ENCODE results near the gene POU2F1.
A peak's percentile ranks its signal among the peaks of the same experiment; 100 is the strongest.
"Not testable (repeated sequence)": the region's sequence is repeated elsewhere in the genome, so short reads cannot be mapped to it uniquely, and the experiment has no call there.

Gene POU2F1

DNA sequence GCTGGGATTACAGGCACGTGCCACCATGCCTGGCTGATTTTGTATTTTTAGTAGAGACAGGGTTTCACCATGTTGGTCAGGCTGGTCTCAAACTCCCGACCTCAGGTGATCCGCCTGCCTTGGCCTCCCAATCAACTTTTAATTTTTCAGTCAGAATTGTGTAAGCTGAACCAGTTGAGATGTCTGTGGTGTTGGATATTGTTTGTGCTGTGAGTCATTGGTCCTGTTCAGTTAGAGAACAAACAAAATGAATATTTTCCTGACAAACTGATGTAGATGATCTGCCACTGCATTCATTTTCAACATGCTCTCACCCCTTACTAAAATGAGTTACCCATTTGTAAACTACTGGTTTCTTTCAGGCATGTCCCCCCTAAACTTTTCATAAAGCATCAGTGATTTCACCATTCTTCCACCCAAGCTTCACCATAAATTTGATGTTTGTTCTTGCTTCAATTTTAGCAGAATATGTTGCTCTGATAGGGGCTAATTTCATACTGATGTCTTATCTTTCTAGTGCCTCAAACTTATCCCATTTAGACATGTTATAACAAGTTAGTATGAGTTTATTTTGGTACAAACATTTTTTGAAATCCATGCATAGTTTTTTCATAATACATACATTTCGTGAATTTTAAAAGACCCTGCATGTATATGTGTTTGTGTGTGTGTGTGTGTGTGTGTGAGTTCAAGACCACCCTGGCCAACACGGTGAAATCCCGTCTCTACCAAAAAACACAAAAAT is 15.2 kb upstream of the POU2F1 start:
- DNase-seq (ENCODE audit: low read depth, low spot score): peak; percentile 66

- no peak for DNase-seq (ENCODE audit: low read depth, low spot score)
Measured at GRCh38 chr1:167206166-167206835, 14.4 kb upstream of the POU2F1 start.

DNA sequence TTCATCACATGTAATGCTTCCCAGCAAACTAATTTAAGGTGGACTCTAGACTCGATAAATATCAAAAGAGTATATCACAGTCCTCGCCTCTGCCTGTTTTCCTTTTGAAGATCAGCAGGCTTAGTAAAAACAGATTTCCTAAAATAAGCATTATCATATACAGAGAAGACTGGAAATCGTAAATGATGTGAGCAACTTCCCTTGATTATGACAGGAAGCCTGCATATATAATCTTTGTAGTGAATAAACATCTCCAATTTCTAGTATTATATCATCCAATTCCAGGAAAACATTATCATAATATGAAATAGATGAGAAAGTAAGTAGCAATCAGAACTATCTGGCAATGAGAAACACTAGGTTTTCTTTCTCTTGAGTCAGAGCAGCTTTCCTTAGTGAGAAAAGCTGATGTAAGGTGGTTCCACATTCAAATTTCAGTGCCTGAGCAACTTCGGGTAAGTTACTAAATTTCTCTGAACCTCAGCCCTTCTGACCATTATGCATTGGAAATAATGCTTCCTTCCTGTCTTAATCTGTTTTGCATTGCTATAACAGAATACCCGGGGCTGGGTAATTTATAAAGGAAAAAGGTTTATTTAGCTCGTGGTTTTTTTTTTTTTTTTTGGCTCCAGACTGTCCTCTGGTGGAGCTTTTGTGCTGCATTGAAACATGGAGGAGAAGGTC is 12.6 kb upstream of the POU2F1 start:
- DNase-seq (ENCODE audit: low read depth, low spot score): no peak

GRCh38 chr1:167208624-167208976 is 12.1 kb upstream of the POU2F1 start:
- no peak for DNase-seq (ENCODE audit: low read depth, low spot score)

DNA sequence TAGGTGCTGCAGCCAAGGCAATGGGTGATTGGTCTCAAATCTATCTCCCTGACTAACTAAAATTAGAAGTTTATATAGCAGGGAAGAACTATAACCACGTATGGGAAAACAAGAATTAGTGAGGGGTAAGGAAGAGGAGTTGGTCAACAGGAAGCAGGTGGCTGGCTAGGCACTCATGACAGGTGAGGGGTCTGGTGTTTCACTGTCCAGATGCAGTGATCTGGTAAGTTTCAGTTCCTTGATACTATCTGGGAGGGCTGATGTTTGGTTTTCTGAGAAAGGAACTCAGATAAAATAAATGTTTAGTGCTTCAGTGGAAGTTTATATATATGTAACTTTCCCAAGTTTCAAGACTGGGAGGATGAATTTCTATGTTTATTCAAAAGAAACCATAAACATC is 11.6 kb upstream of the POU2F1 start:
- no peak for DNase-seq (ENCODE audit: low read depth, low spot score)

- no peak for DNase-seq (ENCODE audit: low read depth, low spot score)
Measured at GRCh38 chr1:167210966-167211674, 9.6 kb upstream of the POU2F1 start.

GRCh38 chr1:167212025-167212424 is 8.7 kb upstream of the POU2F1 start:
- DNase-seq (ENCODE audit: low read depth, low spot score): no peak

GRCh38 chr1:167216809-167217208 is 3.9 kb upstream of the POU2F1 start:
- DNase-seq (ENCODE audit: low read depth, low spot score): no peak

- DNase-seq (ENCODE audit: low read depth, low spot score): no peak
Measured at GRCh38 chr1:167219194-167219593, 1.5 kb upstream of the POU2F1 start.

DNA sequence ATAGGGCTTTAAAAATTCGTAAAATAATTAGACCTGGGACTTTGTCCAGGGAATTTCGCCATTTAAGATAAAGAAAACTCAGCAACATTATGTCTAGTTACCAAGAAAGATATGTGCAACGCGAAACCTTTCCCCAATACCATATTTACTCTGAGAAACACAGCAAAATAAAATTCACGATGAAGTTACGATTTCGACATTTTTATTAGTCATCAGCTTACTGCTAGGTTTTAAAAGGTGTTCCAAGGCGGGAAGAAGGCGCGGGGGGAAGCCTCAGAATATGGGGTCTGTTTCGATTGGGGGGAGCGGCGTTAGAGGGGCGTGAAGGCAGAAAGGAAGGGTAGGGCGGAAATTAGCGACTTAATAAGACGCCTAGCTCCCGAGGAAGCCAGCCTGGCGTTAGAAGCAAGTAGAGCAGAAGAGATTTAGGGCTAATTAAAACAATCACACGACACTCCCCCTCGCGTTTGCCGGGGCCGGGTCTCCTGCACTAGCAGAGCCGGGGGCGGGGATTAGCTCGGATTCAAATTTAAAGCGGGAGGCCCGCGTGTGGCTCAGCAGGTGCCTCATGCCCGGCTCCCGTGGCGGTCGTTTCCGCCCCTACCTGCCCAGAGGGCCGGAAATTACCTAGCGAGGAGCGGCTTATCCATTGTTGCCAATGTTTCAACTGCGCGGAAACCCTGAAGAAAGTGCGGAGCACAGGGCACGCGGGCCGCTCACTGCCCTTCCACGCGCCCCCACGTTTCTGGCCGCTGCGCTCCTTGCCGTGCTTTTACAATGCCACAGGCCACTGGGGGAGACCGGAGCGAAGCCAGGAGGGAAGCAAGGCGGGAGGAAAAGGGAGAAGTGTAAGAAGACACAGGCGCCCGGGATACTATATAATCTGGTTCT is 795 bp upstream of the POU2F1 start:
- DNase-seq (ENCODE audit: low read depth, low spot score): peak; percentile 86

DNA sequence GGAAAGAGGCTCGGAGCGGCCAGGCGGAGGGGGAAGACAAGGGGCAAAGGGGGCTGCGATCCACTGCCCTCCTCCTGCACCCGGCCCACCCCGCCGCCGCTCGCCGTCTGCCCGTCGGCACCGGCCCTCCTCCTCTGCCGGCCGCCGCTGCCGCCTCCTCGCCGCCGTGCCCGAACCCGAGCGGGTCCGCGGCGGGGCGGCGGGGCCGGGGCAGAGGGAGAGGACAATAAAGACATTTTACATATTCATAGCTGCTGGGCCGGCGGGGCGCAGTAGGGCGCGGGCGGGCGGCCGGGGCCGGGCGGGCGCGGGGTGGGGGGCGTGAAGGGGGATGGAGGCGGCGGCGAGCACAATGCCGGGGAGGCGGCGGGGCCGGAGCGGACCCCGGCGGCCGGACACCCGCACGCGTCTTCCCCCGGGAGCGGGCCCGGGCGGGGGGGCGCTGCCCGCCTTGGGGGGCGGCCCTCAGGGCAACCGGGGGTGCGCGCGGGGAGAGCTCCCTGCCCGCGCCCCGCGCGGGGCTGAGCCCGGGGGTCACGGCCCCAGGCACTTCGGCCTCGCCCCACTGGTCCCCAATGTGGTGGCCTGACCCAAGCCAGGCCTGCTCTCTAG is 546 bp downstream of the POU2F1 start:
- peak; percentile 51 for DNase-seq (ENCODE audit: low read depth, low spot score)

DNA sequence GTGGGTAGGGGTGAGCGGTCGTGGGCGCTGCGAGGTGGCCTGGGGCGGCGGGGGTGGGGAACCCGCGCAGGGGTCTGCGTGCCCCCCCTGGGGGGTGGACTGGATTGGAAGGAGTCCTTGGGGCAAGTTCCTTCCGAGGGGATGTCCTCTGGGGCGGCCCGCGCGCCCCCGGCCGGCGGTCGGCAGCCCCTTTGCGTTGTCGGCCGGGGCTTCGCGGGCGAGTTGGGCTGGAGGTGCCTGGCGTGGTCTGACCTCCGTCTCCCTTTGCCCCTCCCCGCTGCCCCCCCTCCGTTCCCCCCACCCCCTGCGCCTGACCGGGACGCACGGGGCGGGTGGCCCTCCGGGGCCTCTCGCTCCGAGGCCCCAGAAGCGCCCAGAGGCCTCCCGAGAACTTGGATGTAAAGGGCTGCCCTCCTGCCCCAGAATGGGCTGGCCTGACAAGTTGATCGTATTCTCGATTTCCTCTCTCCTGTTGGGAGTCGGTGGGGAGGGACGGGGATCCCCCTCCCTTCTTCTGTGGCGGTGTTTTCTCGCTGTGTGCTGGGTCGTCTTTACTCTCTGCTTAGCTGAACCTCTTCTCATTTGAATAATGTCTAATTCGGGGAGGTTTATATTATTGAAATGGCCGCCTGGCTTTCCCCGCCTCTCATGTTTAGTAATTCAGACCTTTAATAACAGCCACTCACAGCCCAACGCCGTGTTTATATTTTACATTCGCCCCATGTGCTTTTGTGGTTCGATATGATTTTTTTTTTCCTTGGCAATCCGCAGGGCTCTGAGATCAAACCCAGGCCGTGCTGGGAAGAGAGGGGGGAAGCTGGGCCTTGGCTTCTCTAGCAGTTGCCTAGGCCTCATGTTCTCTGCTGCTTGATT is 1.3 kb downstream of the POU2F1 start:
- DNase-seq (ENCODE audit: low read depth, low spot score): peak; percentile 73

DNA sequence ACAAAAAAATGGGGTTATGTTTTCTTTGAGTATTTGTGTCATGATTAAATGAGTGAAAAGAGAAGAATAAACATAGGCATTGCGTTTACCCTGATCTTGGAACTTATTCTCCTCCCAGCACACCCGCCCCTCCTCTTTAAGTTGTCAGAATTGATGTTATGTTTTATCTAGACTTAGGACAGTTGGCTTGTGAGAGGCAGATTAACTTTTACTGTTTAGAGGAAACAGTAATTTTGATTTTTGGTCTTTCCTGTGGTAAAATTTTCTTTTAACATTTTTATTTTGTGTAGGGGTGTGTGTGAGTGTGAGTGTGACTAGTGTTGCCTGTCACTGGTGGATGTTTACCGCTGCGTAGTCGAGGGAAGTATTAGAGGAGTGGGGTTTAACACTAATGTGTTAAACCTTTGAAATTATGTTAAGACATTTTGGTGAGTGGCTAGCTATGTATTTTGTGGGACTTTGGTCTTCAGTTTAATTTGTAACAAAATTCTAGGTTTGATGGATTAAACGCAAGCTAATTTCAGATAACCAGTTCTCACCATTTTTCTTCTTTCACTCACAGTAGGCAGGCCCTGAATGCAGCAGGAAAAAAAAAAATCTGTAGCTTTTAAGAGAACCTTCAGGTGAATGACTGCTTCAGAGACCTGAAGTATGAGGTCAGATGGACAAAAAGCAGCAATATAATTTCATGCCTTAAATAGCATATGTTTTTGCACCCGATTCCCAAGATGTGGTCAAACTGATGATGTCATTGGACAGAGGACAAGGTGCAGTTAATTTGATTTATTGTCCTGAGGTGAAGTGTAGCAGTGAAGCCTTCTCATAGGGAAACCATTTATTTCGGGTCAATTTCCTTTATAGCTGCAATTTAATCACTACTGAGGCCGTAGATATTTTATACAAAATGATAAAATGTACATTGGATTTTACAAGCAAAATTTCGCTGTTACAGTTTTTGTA is 2.7 kb downstream of the POU2F1 start:
- peak; percentile 18 for DNase-seq (ENCODE audit: low read depth, low spot score)

GRCh38 chr1:167224734-167225235 is 4.1 kb downstream of the POU2F1 start:
- not testable (repeated sequence) for DNase-seq (ENCODE audit: low read depth, low spot score)

DNA sequence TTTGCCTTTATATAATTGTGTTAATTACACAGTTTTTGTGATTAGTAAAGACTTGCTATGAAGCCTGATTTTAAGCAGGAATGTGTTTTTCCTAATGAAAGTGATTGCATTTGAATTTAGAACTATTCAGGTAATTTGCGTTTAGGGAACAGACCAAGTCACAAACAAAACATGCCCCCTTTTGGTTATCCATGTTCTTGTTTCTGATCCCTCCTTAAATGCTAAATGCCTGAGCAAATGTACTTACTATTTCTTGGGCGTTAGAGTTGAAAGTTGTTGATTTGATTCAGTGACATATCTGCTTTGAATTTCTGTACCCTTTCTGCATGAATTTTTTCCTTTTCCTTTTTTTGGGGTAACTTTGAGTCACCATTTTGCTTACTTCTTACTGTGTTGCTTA is 5.2 kb downstream of the POU2F1 start:
- DNase-seq (ENCODE audit: low read depth, low spot score): no peak

DNA sequence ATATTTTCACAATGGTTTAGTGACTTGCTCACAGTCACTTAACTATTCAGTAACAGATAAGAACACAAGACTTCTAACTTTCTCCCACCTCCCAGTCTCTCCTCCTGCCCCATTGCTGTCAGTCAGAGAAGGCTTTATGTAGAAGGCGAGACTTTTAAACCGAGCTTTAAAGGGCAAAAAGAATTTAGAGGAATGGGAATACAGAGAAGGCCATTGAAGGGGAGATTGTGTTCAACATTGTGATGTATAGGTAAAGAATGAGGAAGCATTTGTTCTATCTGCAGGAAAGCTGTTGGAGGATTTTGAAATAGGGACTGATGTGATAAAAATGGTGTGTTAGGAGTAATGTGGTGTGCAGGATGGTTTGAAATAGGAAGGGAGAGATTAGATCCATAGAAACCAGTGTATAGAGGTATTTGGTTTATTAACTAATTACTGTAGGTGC is 7.3 kb downstream of the POU2F1 start:
- DNase-seq (ENCODE audit: low read depth, low spot score): no peak

- no peak for DNase-seq (ENCODE audit: low read depth, low spot score)
Measured at GRCh38 chr1:167229719-167230385, 9.2 kb downstream of the POU2F1 start.

GRCh38 chr1:167230437-167230836 is 9.8 kb downstream of the POU2F1 start:
- DNase-seq (ENCODE audit: low read depth, low spot score): no peak

Measured in astrocyte of the hippocampus (primary cell).